GM06990 (cell line): Measurements from ENCODE around the gene ELN.
"Not testable (repeated sequence)": the region's sequence is repeated elsewhere in the genome, so short reads cannot be mapped to it uniquely, and the experiment has no call there.

Source experiments
- DNase-seq: peaks from one replicate; pipeline ENCODE4 v3.0.0-alpha.2; 2011; ENCODE audit not compliant: insufficient read length; ENCODE audit errors: extremely low read depth
- H3K27me3 ChIP-seq: replicated peaks from 2 replicates; pipeline ENCODE4 v1.6.0; 2011; ENCODE audit warnings: low read length; ENCODE audit not compliant: control insufficient read depth, insufficient read depth
- H3K36me3 ChIP-seq: 2 replicates; pipeline ENCODE4 v1.5.1; 2011; ENCODE audit warnings: low read length; ENCODE audit not compliant: control insufficient read depth, insufficient read depth
- H3K4me3 ChIP-seq: replicated peaks from 2 replicates; pipeline ENCODE4 v1.5.1; 2011; ENCODE audit warnings: low read depth, mild to moderate bottlenecking, control low read depth, low read length
- TF ChIP-seq, protein P1 (sequence below): IDR thresholded peaks from 2 replicates; pipeline ENCODE4 v1.5.1; 2011; ENCODE audit warnings: low read length, control low read depth, mild to moderate bottlenecking, inconsistent platforms; ENCODE audit not compliant: insufficient read depth, poor library complexity, severe bottlenecking

Gene ELN

DNA sequence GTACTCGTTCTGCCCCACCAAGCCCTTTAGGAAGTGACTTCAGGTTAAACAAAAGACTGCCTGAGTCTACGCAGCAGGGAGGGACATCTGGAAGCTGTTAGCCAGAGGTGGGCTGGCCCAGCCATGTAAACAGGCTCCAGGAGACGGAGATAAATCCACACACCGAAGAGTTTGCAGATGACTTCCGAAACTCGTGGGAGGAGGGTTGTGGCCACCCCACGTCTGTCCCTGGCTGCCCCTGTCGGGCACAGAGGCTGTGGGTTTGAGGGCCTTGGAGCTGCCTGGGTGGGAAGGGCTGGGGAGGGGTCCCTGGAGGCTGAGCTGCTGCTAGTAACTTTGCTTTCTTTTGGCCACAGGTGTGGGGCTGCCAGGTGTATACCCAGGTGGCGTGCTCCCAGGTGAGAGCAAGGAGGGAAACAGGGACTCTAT is 15.6 kb downstream of the ELN start:
- TF ChIP-seq, protein P1, sequence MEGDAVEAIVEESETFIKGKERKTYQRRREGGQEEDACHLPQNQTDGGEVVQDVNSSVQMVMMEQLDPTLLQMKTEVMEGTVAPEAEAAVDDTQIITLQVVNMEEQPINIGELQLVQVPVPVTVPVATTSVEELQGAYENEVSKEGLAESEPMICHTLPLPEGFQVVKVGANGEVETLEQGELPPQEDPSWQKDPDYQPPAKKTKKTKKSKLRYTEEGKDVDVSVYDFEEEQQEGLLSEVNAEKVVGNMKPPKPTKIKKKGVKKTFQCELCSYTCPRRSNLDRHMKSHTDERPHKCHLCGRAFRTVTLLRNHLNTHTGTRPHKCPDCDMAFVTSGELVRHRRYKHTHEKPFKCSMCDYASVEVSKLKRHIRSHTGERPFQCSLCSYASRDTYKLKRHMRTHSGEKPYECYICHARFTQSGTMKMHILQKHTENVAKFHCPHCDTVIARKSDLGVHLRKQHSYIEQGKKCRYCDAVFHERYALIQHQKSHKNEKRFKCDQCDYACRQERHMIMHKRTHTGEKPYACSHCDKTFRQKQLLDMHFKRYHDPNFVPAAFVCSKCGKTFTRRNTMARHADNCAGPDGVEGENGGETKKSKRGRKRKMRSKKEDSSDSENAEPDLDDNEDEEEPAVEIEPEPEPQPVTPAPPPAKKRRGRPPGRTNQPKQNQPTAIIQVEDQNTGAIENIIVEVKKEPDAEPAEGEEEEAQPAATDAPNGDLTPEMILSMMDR: no peak
- no peak for DNase-seq
- Histone ChIP-seq H3K27me3 (no peaks in the 10 kb centered on the region; the same call in 1 of the 2 replicates), H3K36me3 (no peaks in the 10 kb centered on the region), H3K4me3 (no peak overlapping the region)

DNA sequence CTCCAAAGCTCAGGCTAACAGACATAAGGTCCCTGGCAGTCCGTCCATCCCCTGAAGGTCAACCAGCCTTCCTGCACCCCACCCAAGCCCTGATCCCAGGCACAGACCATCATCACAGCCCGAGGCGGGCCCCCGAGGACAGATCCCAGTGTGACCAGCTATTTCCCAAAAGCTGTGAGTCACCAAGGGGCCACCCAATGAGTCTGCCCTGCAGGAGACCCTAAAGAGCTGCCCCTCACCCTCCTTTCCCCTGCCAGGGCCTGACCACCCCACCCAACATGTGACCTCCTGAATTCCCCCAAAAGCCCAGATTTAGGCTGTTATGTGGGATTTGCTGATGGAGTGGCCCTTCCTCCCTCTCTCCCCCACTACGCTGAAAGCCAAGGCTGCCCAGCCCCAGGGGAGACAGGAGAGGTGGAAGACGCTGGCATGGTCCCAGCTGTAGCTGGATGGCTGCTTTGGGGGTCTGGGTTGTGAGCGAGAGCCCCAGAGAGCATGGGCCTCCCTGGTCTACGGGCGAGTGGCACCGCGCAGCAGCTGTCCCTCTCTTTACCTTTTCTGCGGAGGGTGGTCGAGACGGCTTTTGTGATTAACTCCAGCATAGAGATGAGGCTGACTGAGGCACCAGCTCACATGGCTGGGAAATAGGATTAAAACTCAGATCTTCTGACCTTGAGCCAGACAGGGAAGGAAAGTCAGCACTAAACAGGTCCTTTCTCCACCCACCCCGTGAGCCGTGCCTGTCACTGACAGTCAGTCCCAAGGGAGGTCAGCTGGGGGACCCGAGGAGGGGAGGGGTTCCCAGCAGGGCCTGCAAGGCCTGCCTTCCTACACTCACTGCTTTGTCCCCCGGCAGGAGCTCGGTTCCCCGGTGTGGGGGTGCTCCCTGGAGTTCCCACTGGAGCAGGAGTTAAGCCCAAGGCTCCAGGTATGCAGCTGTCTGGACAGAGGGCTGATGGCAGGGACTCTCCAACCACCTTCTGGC is 16.7 kb downstream of the ELN start:
- Histone ChIP-seq H3K36me3 (no peaks in the 10 kb centered on the region), H3K27me3 (no peaks in the 10 kb centered on the region; the same call in 1 of the 2 replicates), H3K4me3 (no peak overlapping the region)
- no peak for DNase-seq
- TF ChIP-seq, protein P1: no peak

DNA sequence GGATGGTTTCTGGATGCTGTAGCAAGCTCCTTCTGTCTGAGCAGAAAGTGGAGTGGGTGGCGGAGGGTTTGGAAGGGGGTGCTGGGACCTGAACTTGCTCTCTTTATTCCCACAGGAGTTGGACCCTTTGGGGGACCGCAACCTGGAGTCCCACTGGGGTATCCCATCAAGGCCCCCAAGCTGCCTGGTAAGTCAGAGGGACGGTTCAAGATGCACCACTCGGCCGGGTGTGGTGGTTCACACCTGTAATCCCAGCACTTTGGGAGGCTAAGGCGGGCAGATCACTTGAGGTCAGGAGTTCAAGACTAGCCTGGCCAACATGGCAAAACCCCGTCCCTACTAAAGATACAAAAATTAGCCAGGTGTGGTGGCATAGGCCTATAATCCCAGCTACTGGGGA is 18.6 kb downstream of the ELN start:
- not testable (repeated sequence) for H3K27me3 ChIP-seq, DNase-seq

DNA sequence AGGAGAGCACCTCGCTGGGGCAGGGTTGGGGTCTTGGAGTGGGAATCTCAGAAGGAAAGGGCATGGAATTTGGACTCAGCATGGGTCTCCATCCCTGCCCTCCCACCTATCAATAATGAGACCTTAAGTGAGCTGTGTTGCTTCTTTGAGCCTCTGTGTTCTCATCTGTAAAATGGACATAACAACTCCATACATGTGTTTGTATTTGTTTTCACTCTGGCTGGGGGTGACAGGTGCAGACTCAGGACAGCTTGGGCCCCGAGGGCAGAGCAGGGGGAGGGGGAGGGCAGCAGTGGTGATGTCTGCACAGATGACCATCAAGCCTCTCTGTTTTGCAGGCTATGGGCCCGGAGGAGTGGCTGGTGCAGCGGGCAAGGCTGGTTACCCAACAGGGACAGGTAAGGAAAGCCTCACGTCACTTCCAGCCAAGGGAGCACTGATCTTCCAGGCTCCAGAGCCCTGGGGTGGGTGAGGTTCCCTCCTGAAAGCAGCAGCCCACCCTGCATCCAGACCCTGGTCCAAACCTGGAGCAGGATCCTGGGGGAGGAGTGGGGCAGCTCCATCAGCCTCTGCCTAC is 19.9 kb downstream of the ELN start:
- H3K36me3 ChIP-seq: no peaks in the 10 kb centered on the region
- TF ChIP-seq, protein P1: no peak
- H3K27me3 ChIP-seq: no peaks in the 10 kb centered on the region; the same call in none of the 2 replicates
- DNase-seq: no peak
- H3K4me3 ChIP-seq: no peak overlapping the region

More for the DNA sequence above, 18.6 kb downstream of the ELN start:
- H3K4me3 ChIP-seq, H3K36me3 ChIP-seq: not testable (repeated sequence)

DNA sequence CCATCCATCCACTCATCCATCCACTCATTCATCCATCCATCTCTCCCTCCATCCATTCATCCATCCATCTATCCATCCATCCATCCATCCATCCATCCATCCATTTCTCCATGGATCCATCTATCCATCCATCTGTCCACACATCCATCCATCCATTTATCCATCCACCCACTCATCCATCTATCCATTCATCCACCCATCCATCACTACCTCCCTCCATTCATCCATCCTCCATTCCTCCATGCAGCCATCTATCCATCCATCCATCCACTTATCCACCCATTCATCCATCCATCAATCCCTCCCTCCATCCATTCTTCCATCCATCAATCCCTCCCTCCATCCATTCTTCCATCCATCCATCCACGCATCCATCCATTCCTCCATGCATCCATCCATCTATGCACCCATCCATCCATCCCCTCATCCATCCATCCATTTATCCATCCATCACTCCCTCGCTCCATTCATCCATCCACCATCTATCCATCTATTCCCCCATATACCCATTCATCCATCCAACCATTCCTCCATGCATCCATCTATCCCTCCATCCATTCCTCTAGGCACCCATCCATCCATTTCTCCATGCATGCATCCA is 21.1 kb downstream of the ELN start:
- H3K36me3 ChIP-seq: no peaks in the 10 kb centered on the region
- TF ChIP-seq, protein P1: no peak
- H3K4me3 ChIP-seq: no peak overlapping the region
- DNase-seq: no peak
- no peaks in the 10 kb centered on the region; the same call in none of the 2 replicates for H3K27me3 ChIP-seq
